Stimulated activated CD8-positive, alpha-beta memory T cell treated with anti-CD3 and anti-CD28 coated beads, Interleukin-12 subunit alpha, Interleukin-12 subunit beta, amount 100 ng/mL, for 1 hour (primary cell): ENCODE measurements around the gene TCERG1.
"Not testable (repeated sequence)": the region's sequence is repeated elsewhere in the genome, so short reads cannot be mapped to it uniquely, and the experiment has no call there.

Experiments used
- DNase-seq: peaks from one replicate; pipeline ENCODE4 v3.0.0-alpha.2; 2020; ENCODE audit warnings: low read depth

Gene TCERG1

DNA sequence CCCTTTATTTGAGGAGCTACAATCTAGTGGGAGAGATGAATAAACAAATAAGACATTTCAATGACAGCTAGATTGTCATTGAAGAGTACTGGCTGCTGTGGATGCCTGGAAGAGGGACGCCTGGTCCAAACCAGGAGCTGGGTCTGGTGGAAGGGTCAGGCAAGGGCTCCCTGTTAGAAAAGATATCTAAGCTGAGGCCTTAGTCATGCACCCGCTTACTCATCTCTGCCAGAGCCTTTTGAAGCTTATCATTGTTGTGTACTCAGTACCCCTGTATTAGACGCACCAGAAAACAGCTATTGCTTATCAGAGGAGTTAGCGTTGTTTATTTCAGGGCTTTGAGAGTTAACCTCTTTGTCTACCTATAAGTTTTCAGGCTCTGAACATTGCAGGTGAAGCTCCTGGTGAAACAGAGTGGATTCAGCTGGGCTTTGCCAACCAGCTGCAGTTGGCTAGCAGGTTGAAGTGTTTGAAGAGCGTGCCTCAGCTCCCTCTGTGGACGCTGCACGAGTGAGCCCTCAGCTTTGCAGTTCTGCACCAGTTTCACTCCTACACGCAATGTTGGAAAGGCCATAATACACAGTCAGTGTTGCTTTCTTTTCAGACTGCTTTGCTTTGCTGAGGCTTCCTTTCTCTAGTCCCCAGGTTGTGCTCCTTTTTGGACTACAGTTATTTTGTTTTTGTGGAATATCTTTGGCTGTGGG is 74.4 kb downstream of the TCERG1 start:
- no peak for DNase-seq

DNA sequence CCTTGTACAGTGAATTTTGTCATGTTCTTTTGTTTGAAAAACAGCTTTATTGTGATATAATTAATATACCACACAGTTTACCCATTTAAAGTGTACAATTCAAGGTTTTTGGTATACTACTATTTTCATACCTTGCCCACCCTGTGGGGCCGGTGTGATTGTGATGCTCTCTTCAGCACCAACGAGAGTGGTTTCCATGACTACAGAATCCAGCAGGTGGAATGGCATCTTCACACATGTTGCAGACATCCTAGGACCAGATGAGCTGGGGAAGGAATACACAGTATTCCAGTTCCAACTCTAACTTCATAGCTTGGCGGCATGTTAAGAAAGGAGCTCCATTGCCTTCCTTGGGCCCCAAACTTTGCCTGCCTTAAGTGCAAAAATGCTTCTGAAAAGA is 76.6 kb downstream of the TCERG1 start:
- no peak for DNase-seq

DNA sequence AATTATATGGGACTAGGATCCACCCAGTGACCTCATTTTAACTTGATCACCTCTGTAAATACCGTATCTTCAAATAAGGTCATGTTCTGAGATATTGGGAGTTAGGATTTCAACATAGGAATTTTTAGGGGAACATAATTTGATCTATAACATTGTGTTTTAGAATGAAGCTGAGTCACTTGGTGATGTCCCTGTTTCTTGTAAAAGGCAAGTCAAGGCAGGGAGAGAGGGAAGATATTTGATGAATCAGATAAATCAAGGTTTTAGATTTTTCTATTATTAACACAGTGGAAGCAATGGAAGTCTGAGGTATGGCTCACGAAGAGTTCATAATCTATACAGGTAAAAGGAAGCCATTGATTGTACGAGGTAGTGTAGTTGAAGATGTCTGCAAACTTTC is 80.7 kb downstream of the TCERG1 start:
- no peak for DNase-seq

DNA sequence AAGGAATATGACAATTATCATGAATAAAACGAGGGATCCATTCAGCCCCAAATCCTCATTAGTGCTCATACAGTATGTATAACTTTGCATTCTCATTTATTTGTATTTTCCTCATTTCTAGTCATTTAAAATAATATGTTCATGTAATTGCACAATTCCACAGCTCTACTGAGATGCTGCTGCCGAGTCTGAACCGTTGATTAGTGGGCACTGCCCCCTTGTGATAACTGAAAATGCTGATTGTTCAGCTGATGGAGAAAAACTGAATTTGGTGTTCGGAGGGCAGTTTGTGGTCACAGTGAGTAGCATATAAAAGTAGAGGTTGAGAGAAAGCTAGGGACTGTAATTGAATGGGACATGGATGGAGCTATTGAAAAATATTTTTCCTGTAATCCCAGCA is 81.1 kb downstream of the TCERG1 start:
- no peak for DNase-seq

DNA sequence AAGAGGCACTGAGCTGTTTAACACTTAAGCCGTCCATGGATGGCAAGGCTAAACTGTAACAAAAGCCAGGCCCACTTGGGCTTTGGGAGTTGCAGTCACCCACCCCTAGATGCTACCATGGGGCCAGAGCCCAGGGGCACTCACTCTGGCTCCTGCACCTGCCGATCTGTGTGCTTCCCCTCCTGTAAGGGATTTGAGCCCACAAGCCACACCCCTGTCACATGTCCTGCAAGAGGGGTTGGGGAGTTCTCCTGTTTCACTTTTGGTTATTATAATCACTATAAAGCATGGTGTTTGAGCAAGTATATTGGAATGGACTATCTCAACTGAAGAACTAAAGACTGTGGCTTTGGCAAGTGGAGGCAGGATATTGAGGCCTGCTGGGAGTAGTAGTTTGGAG is 82.9 kb downstream of the TCERG1 start:
- no peak for DNase-seq

DNA sequence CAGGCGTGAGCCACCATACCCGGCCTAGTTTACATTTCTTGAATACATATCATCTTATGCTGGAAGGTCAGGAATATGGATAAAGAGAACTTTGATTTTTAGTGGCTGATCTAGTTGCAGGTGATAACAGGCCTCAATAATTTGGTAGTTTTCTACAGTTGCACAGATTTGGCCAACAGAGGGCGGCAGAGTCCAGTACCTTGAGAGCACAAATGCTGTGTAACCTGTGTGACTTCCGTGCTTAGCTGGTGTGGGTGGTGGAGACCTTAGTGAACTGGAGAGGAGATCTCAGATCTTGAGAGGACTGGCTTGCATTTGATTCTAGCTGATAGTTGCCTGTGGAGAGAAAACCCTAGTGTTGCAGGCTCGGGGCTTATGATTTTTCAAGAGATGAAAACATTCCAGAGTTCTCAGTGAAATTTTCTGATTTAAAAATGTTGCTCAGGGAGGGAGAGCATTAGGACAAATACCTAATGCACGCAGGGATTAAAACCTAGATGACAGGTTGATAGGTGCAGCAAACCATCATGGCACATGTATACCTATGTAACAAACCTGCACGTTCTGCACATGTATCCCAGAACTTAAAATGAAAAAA is 86.2 kb downstream of the TCERG1 start:
- peak; percentile 57 for DNase-seq

DNA sequence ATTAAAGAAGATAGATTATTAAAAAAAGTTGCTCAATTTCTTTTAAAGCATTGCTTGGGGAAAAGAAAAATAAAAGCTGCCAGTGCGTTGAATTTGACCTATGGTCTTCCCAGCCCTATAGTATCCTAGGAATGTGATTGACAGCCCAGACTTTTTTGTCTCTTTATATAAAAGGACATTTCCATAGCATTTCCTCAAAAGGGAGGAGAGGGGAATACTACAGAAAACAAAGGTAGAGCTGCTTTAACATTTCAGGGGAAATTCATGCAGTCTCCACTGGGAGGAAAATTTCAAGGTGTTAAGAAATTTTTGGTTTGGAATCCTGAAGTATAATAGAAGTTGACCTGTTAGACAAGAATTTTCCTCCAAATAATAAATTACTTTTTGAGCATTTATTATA is 86.7 kb downstream of the TCERG1 start:
- DNase-seq: no peak

DNA sequence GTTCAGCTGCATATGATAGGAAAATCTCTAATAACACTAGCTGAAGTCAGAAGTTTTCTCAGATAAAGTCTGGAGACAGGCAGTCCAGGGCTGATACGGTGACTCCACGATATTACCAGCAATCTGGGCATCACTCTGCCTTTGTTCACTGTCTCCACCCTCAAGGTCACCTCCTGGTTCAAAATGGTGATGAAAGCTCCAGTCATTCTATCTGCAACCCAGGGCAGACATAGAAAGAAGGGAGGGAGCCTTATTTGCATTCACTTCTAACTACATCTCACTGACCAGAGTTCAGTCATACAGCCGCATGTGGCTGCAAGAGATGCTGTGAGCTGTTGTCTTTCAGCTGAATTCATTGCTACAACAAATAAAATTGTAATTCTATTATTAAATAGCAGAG is 91.3 kb downstream of the TCERG1 start:
- no peak for DNase-seq

DNA sequence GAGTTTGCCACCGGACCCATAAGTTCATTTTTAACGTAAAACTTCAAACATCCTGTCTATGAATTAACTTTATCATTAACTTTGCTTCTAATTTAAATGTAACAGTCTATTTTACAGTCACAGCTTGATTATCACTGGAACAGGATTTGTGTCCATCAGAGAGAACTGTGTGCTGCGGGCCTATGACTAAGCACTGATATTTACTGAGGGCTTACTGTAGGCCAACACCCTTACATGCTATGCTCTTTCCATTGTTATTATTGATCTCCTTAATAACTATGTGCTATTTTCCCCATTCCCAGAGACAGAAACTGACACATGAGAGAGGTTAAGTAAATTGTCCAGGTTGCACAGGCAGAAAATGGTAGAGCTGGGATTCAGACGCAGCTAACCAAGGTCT is 92.8 kb downstream of the TCERG1 start:
- DNase-seq: no peak

DNA sequence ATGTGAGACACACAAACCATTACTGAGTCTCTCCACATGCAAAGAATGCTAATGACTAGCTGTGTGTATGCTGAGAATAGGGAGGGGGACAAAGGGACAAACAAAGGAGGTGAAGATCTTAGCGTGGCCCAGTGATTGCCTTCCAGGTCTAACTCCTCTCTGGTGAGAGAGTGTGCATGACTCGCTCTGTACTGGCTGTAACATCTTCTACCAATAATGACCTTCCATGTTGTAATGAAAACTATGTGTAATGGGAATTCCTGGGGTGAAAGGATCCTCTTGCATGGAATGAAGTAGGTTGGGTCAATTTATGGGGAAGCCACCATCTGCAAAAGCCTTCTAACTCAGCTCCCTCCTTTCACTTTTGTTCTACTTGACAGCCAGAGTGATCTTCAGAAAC is 93.3 kb downstream of the TCERG1 start:
- DNase-seq: no peak

DNA sequence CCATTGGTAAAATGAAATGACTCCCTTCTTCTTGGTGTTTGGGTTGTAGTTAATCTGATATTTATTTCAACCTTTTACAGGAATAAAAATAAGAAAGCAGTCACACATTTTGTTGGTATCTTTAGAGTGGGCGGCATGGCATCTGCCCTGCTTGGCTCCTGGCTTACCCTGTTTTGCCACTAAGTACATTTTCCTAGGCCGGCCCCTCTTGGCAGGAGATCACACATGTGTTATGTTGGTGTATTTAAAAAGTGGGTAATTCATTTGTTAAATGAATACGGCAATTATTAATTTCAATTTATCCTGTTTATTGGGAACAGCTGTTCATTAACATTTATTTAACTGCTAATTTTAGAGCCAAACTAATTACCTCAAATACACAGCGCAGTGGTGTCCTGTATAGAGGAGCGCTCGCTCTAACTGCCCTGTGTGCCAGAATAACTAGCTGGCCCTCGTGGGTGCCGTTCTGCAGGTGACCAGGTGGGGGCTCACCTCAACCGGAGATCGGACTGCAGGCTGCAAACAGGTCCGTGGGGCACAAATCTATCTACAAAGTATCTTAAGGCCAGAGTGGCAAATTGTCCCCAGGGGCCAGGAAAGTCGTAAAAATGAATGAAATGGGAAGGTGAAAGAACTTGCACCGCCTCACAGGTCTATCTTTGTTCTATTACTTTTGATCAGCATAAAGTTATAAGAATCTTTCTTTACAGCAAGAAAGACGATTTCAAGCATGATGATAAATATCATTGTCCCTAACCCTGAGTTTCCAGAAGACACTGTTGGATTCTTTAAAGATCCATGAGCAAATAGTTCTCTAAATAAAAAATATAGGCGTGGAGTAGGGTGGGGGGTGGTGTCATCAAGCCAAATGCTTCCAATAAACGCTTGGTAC is 95.1 kb downstream of the TCERG1 start:
- DNase-seq: peak; percentile 35

DNA sequence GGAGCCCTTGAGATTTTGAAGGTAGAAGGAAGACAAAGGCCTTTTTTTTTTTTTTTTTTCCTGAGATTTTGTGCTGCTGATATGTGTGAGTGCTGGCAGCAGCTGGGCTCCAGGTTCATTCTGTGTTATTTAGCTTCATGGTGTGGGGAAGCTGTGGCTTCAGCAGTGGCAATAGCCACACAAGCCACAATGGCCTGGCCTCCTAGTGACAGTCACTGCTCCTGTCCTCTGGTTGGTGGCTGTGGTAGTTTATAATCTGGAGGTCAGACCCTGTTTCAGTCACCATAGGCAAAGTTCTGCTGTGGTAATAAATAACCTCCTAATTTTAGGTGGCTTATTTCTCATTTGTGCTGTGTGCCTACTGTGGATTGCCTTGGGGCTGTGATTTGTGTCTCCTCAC is 97.1 kb downstream of the TCERG1 start:
- no peak for DNase-seq

DNA sequence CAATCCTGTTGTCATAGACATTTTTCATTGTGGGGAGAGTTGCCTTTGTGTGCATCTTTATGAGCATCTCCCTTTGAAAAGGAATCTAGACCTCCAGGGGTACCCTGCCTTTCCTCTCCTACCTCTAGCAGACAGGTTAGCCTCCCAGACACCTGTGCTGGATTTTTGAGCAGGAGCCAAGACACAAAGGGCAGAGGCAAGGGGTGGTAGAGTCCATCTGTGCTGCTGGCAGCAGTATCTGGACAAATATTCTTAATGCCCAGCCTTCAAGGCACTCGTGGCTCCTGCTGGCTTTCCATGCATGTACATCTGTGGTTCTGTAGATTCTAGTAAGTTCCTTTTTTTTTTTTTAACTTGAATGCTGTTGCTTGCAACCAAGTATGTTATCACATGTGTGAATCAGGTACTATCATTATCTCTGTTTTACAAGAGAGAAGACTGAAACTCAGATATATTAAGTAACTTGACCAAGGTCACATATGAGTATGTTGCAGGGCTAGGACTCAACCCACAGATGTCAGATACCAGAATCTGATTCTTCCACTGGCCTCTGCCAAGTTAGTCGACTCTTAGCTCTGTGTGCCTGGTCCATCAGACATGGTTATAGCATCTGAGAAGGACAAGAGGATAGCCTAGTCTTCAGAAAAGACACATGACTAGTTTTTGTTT is 101.8 kb downstream of the TCERG1 start:
- no peak for DNase-seq

DNA sequence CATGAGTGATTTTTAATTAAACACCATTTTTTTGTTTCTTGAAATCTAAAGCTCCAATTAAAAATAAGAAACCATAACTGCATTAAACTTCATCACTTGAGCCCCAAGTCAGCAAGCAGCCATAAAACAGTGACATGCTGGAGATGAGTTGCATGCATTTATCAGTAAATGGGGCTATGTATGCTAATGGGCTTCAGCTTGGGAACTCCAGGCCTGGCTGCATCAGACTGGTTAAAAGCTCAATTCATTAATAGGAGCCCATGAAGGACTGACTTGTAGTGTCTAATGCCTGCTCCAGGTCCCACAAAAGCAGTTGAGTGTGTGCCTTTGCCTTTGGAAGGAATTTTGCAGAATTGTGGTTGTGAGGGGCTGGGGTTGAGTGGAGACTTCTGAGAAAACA is 102.5 kb downstream of the TCERG1 start:
- no peak for DNase-seq

DNA sequence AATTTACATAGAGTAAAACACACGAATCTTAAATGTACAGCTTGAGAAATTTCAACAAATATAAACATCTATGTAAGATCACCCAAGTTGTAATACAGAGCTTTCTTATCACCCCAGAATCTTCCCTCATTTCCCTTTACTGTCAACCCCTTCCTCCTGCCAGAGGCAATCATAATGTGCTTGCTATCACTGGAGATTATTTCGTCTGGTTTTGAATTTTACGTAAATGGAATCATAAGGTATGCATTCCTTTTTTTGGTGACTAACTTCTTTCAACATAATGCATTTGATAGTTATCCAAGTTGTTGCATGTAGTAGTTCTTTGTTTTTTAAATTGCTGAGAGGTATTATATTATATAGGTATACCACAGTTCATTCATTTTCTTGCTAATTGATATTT is 106.3 kb downstream of the TCERG1 start:
- DNase-seq: no peak

DNA sequence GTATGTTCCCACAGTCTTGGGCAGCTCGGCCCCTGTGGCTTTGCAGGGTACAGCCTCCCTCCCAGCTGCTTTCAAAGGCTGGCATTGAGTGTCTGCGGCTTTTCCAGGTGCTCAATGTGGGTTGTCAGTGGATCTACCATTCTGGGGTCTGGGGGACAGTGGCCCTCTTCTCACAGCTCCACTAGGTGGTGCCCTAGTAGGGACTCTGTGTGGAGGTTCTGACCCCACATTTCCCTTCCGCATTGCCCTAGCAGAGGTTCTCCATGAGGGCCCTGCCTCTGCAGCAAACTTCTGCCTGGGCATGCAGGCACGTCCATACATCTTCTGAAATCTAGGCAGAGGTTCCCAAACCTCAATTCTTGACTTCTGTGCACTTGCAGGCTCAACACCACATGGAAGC is 109.8 kb downstream of the TCERG1 start:
- not testable (repeated sequence) for DNase-seq

DNA sequence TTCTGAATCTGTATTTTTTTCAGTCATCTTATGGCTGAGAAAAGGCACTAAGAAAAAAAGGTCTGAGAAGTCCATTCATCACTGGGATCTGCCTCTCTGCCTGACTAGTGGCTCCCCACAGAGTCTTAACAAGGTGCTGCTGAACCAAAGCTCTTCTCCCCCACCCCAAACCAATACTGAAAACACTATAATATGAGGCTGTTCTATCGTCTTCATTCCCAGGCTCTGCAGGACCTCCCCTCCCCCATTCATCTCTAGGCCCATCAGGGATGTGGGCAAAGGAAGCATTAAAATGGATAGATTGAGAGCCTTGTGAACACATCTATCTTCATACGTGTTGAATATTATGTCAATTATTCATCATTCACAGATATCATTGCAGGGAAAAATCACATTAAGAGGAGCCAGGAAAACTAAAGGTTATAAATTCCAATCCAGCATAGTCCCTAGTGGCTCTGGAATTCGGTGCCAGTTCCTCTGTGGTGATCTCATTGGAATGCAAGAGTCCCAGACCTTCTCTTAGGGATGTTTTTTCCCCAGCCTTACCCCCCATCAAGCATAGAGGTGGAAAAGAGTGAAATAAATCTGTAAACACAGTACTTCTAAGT is 113.2 kb downstream of the TCERG1 start:
- DNase-seq: no peak
